Esophagus muscularis mucosa (tissue), 4 donors: Measurements from ENCODE around the gene FKRP. TPM values are rescaled to one million over a fixed set of nuclear protein-coding genes. Genes with fewer than 3 reads are reported as not detected.

Experiments used
- DNase-seq: peaks from one replicate; pipeline ENCODE4 v3.0.0-alpha.2; 2017; ENCODE audit errors: extremely low spot score
- H3K27ac ChIP-seq, 4 donors: fragments of 200-600 bp; sonication (generic); replicated peaks in 1 of 4; 1 replicate in 3 of 4; 2 replicates in 1 of 4; pipeline ENCODE4 v1.5.1; 2016 to 2019; ENCODE audit warnings: mild to moderate bottlenecking in 1 of 4
- H3K27me3 ChIP-seq, 4 donors: fragments of 200-600 bp; sonication (generic); one replicate each; pipeline versions ENCODE4 v1.5.1 to v1.6.0; 2016 to 2019
- H3K36me3 ChIP-seq, 4 donors: fragments of 200-600 bp; sonication (generic); one replicate each; pipeline ENCODE4 v1.5.1; 2016 to 2019
- H3K4me1 ChIP-seq, 4 donors: fragments of 200-600 bp; sonication (generic); one replicate each; pipeline ENCODE4 v1.5.1; 2016 to 2019
- H3K4me3 ChIP-seq, 4 donors: fragments of 200-600 bp; sonication (generic); 1 replicate in 2 of 4; 2 replicates in 2 of 4; pipeline ENCODE4 v1.5.1; 2016 to 2019; ENCODE audit warnings: mild to moderate bottlenecking in 4 of 4, moderate library complexity in 1 of 4
- H3K9me3 ChIP-seq, 4 donors: fragments of 200-600 bp; sonication (generic); 1 replicate in 3 of 4; 2 replicates in 1 of 4; pipeline ENCODE4 v1.5.1; 2016 to 2019
- CTCF ChIP-seq, 3 experiments: fragments of 200-600 bp in 2 of 3; fragments of 450-650 bp in 1 of 3; sonication (generic) in 2 of 3; IDR thresholded peaks; one replicate each; pipeline ENCODE4 v1.5.1; 2017 to 2019; ENCODE audit warnings: antibody characterized with exemption in 3 of 3, mild to moderate bottlenecking in 2 of 3, moderate library complexity in 1 of 3
- EP300 ChIP-seq: sonication (generic); formaldehyde crosslinking; IDR thresholded peaks from one replicate; pipeline ENCODE4 v1.6.1; 2017; ENCODE audit warnings: antibody characterized with exemption
- POLR2A ChIP-seq: fragments of 450-650 bp; IDR thresholded peaks from one replicate; pipeline ENCODE4 v1.6.1; 2017; ENCODE audit warnings: antibody characterized with exemption, moderate library complexity, mild to moderate bottlenecking, low read depth
- POLR2AphosphoS5 ChIP-seq, 2 donors: sonication (generic); formaldehyde crosslinking; IDR thresholded peaks; one replicate each; pipeline ENCODE4 v1.6.1; 2017; ENCODE audit warnings: antibody characterized with exemption in 2 of 2
- WGBS: methylation state at CpG from one replicate; pipeline ENCODE4 v1.1.5; 2018; 5-methylcytosine and 5-hydroxymethylcytosine counted together
- intact Hi-C: fragments of 100-400 bp; cut with DNase I; formaldehyde crosslinking; loops from one replicate; pipeline ENCODE4 v1.15.1; 2023
- total RNA-seq, 4 donors: library from RNA; depleted of rRNA; stranded (reverse); fragments of >200 nt; gene quantifications; one replicate each; pipeline versions ENCODE4 v1.1.0 to v1.2.1, GENCODE V29; 2016

The FKRP gene
- total RNA-seq, 4 donors from 2014 or later, result 22.4 to 30.3 (median 26.5) TPM

- Histone ChIP-seq H3K4me3 (no peak overlapping the region), H3K4me1 (peaks cover 0 to 42% (median 30%) of the 10 kb centered on the region in 4 donors), H3K27ac (peak overlapping the region in 1 of 4 donors; percentile 81), H3K27me3 (no peaks in the 10 kb centered on the region), H3K36me3 (peaks cover 0 to 64% (median 46%) of the 10 kb centered on the region in 4 donors), H3K9me3 (no peaks in the 10 kb centered on the region)
- WGBS, result 29% methylated on average over 4 of the region's 4 CpGs
- DNase-seq, result no peak
- TF ChIP-seq EP300 (no peak), CTCF (IDR thresholded peaks at IDR 0.05) (peak in 2 of 3 experiments; percentile 37 to 43), POLR2AphosphoS5 (IDR thresholded peaks at IDR 0.05) (no peak)
- intact Hi-C loops, result loop anchor here (10.0 kb wide), 1 partner anchor 241 kb away; no protein-coding TSS in a partner anchor
Measured at GRCh38 chr19:46753420-46754155, 7.7 kb downstream of the FKRP start.

GRCh38 chr19:46755077-46755852 lies 9.4 kb downstream of the FKRP start:
- 77% methylated on average over 16 of the region's 39 CpGs for WGBS
- Histone ChIP-seq H3K9me3 (no peaks in the 10 kb centered on the region), H3K36me3 (peaks cover 0 to 48% (median 39%) of the 10 kb centered on the region in 4 donors), H3K27ac (peak overlapping the region; percentile 61 to 81 (median 66)), H3K27me3 (no peaks in the 10 kb centered on the region), H3K4me1 (peaks cover 0 to 53% (median 43%) of the 10 kb centered on the region in 4 donors), H3K4me3 (no peak overlapping the region)
- no peak for DNase-seq
- no peak for TF ChIP-seq POLR2A
- TF ChIP-seq CTCF (IDR thresholded peaks at IDR 0.05), result no peak
- TF ChIP-seq EP300, result no peak
- TF ChIP-seq POLR2AphosphoS5 (IDR thresholded peaks at IDR 0.05), result no peak
- intact Hi-C loops, result loop anchor here (10.0 kb wide), 1 partner anchor 240 kb away; no protein-coding TSS in a partner anchor

- H3K27me3 ChIP-seq, result no peaks in the 10 kb centered on the region
- H3K27ac ChIP-seq, result peak overlapping the region in 3 of 4 donors; percentile 61 to 81 (median 66)
- H3K4me1 ChIP-seq, result peaks cover 0 to 57% (median 49%) of the 10 kb centered on the region in 4 donors
- H3K9me3 ChIP-seq, result no peaks in the 10 kb centered on the region
- peaks cover 0 to 41% (median 34%) of the 10 kb centered on the region in 4 donors for H3K36me3 ChIP-seq
- no peak overlapping the region for H3K4me3 ChIP-seq
- DNase-seq, result no peak
- intact Hi-C loops, result loop anchor here (2.0 to 10.0 kb wide), 2 partner anchors 85 to 239 kb away; no protein-coding TSS in a partner anchor
- WGBS, result 92% methylated on average over 35 of the region's 86 CpGs
- TF ChIP-seq EP300 (no peak), POLR2AphosphoS5 (IDR thresholded peaks at IDR 0.05) (no peak), POLR2A (no peak), CTCF (IDR thresholded peaks at IDR 0.05) (no peak)
Measured at GRCh38 chr19:46755853-46756543, 10.1 kb downstream of the FKRP start.

GRCh38 chr19:46756544-46756888 lies 10.7 kb downstream of the FKRP start:
- 76% methylated on average over 22 of the region's 30 CpGs for WGBS
- intact Hi-C loops, result loop anchor here (2.0 to 10.0 kb wide), 2 partner anchors 84 to 238 kb away; no protein-coding TSS in a partner anchor
- H3K4me3 ChIP-seq, result no peak overlapping the region
- peaks cover 0 to 37% (median 33%) of the 10 kb centered on the region in 4 donors for H3K36me3 ChIP-seq
- no peak for DNase-seq
- H3K27ac ChIP-seq, result no peak overlapping the region
- TF ChIP-seq CTCF (IDR thresholded peaks at IDR 0.05), result no peak
- no peak for TF ChIP-seq POLR2A
- no peak for TF ChIP-seq EP300
- TF ChIP-seq POLR2AphosphoS5 (IDR thresholded peaks at IDR 0.05), result no peak
- no peaks in the 10 kb centered on the region for H3K9me3 ChIP-seq
- peaks cover 0 to 57% (median 54%) of the 10 kb centered on the region in 4 donors for H3K4me1 ChIP-seq
- no peaks in the 10 kb centered on the region for H3K27me3 ChIP-seq
